ENCODE data around the gene NCOR2.

GRCh38 chr12:124542021-124542949 lies 25.1 kb downstream of the NCOR2 start:
- TF ChIP-seq CTCF (IDR thresholded peaks at IDR 0.05) (no peak), POLR2A (IDR thresholded peaks at IDR 0.05) (no peak), EP300 (IDR thresholded peaks at IDR 0.05) (no peak)

Measured in ovary (tissue), 3 donors.